Activated T-cell treated with anti-CD3 and anti-CD28 coated beads, Interleukin-2, amount 50 U/mL, for 4 hours (primary cell): ENCODE results near the gene SALL4. TPM values are rescaled to one million over a fixed set of nuclear protein-coding genes. Genes with fewer than 3 reads are reported as not detected.
"Not testable (repeated sequence)": the region's sequence is repeated elsewhere in the genome, so short reads cannot be mapped to it uniquely, and the experiment has no call there.

Experiments
- ATAC-seq, 2 donors: fragments of 200-7000 bp; cut with Tn5 transposase; one replicate each; pipeline ENCODE4 v1.10.0; 2021
- DNase-seq: peaks from one replicate; pipeline ENCODE4 v3.0.0-alpha.2; 2020
- H3K27me3 Mint-ChIP-seq: one replicate; pipeline ENCODE4 v1.8.0; 2021; ENCODE audit warnings: low read depth, mixed read lengths
- H3K36me3 Mint-ChIP-seq: one replicate; pipeline ENCODE4 v1.8.0; 2022; ENCODE audit warnings: mixed read lengths; ENCODE audit not compliant: insufficient read depth
- H3K4me1 Mint-ChIP-seq: one replicate; pipeline ENCODE4 v1.8.0; 2021; ENCODE audit warnings: low read depth, mixed read lengths
- H3K4me3 Mint-ChIP-seq: one replicate; pipeline ENCODE4 v1.8.0; 2021; ENCODE audit warnings: mild to moderate bottlenecking, moderate library complexity, mixed read lengths
- H3K9me3 Mint-ChIP-seq: one replicate; pipeline ENCODE4 v1.8.0; 2021; ENCODE audit warnings: mixed read lengths
- total RNA-seq, 3 donors: library from RNA; stranded (reverse); gene quantifications; one replicate each; pipeline ENCODE4 v1.2.1, GENCODE V29; 2021

SALL4 gene
- total RNA-seq, 3 donors from 2014 or later = 0.08 to 0.22 (median 0.15) TPM

- Mint-ChIP-seq H3K27me3 (peaks cover 25% of the 10 kb centered on the region), H3K4me3 (no peak overlapping the region), H3K9me3 (no peaks in the 10 kb centered on the region), H3K4me1 (no peaks in the 10 kb centered on the region), H3K36me3 (no peaks in the 10 kb centered on the region)
- ATAC-seq = no peak
- DNase-seq = no peak
Measured at GRCh38 chr20:51792960-51793359, 9.4 kb downstream of the SALL4 start.

GRCh38 chr20:51791626-51792025, 10.7 kb downstream of the SALL4 start:
- Mint-ChIP-seq H3K4me1 (no peaks in the 10 kb centered on the region), H3K36me3 (no peaks in the 10 kb centered on the region), H3K9me3 (no peaks in the 10 kb centered on the region), H3K27me3 (peaks cover 16% of the 10 kb centered on the region), H3K4me3 (no peak overlapping the region)
- no peak for DNase-seq
- no peak for ATAC-seq

GRCh38 chr20:51790256-51790655, 12.1 kb downstream of the SALL4 start:
- ATAC-seq = no peak
- no peaks in the 10 kb centered on the region for H3K36me3 Mint-ChIP-seq
- H3K4me3 Mint-ChIP-seq = no peak overlapping the region
- H3K27me3 Mint-ChIP-seq = peaks cover 12% of the 10 kb centered on the region
- H3K9me3 Mint-ChIP-seq = no peaks in the 10 kb centered on the region
- no peak for DNase-seq
- H3K4me1 Mint-ChIP-seq = no peaks in the 10 kb centered on the region

GRCh38 chr20:51789434-51789833, 12.9 kb downstream of the SALL4 start:
- ATAC-seq (no peak), DNase-seq (no peak)
- Mint-ChIP-seq H3K4me3 (no peak overlapping the region), H3K27me3 (peaks cover 7% of the 10 kb centered on the region), H3K36me3 (no peaks in the 10 kb centered on the region), H3K4me1 (no peaks in the 10 kb centered on the region), H3K9me3 (no peaks in the 10 kb centered on the region)

GRCh38 chr20:51788822-51789221, 13.5 kb downstream of the SALL4 start:
- no peaks in the 10 kb centered on the region for H3K36me3 Mint-ChIP-seq
- DNase-seq (no peak), ATAC-seq (no peak)
- H3K4me1 Mint-ChIP-seq = no peaks in the 10 kb centered on the region
- H3K27me3 Mint-ChIP-seq = peaks cover 7% of the 10 kb centered on the region
- no peaks in the 10 kb centered on the region for H3K9me3 Mint-ChIP-seq
- no peak overlapping the region for H3K4me3 Mint-ChIP-seq

GRCh38 chr20:51784299-51784698, 18.0 kb downstream of the SALL4 start:
- H3K4me3 Mint-ChIP-seq = no peak overlapping the region
- ATAC-seq = no peak
- no peak for DNase-seq
- no peaks in the 10 kb centered on the region for H3K36me3 Mint-ChIP-seq
- H3K9me3 Mint-ChIP-seq = no peaks in the 10 kb centered on the region
- H3K27me3 Mint-ChIP-seq = no peaks in the 10 kb centered on the region
- no peaks in the 10 kb centered on the region for H3K4me1 Mint-ChIP-seq

- not testable (repeated sequence) for DNase-seq, H3K27me3 Mint-ChIP-seq, ATAC-seq, H3K4me1 Mint-ChIP-seq, H3K9me3 Mint-ChIP-seq, H3K4me3 Mint-ChIP-seq, H3K36me3 Mint-ChIP-seq
Measured at GRCh38 chr20:51778229-51778759, 24.0 kb downstream of the SALL4 start.

- Mint-ChIP-seq H3K4me3 (no peak overlapping the region), H3K9me3 (peaks cover 4% of the 10 kb centered on the region), H3K27me3 (peaks cover 11% of the 10 kb centered on the region), H3K4me1 (no peaks in the 10 kb centered on the region), H3K36me3 (no peaks in the 10 kb centered on the region)
- DNase-seq (no peak), ATAC-seq (no peak)
Measured at GRCh38 chr20:51775241-51775640, 27.1 kb downstream of the SALL4 start.

- DNase-seq (no peak), ATAC-seq (no peak)
- Mint-ChIP-seq H3K27me3 (peaks cover 30% of the 10 kb centered on the region), H3K9me3 (no peaks in the 10 kb centered on the region), H3K36me3 (no peaks in the 10 kb centered on the region), H3K4me3 (no peak overlapping the region), H3K4me1 (peaks cover 9% of the 10 kb centered on the region)
Measured at GRCh38 chr20:51772236-51772635, 30.1 kb downstream of the SALL4 start.

GRCh38 chr20:51769976-51770615, 32.2 kb downstream of the SALL4 start:
- ATAC-seq = no peak
- H3K36me3 Mint-ChIP-seq = no peaks in the 10 kb centered on the region
- peaks cover 39% of the 10 kb centered on the region for H3K27me3 Mint-ChIP-seq
- H3K4me1 Mint-ChIP-seq = peaks cover 12% of the 10 kb centered on the region
- H3K9me3 Mint-ChIP-seq = no peaks in the 10 kb centered on the region
- no peak for DNase-seq
- H3K4me3 Mint-ChIP-seq = no peak overlapping the region

- Mint-ChIP-seq H3K27me3 (peaks cover 39% of the 10 kb centered on the region), H3K4me3 (peak overlapping the region; percentile 57), H3K36me3 (no peaks in the 10 kb centered on the region), H3K4me1 (peaks cover 12% of the 10 kb centered on the region), H3K9me3 (no peaks in the 10 kb centered on the region)
- peak in 1 of 2 donors; percentile 44 for ATAC-seq
- DNase-seq = no peak
Measured at GRCh38 chr20:51768759-51769517, 33.4 kb downstream of the SALL4 start.

- H3K36me3 Mint-ChIP-seq = no peaks in the 10 kb centered on the region
Measured at GRCh38 chr20:51767867-51768758, 34.2 kb downstream of the SALL4 start, which contains the start of gene ATP9A. ATP9A (minus strand) TSS chr20:51768390; CDS start chr20:51768369, 21 bp downstream.

GRCh38 chr20:51766994-51767866, 35.1 kb downstream of the SALL4 start:
- no peaks in the 10 kb centered on the region for H3K9me3 Mint-ChIP-seq
- H3K4me3 Mint-ChIP-seq = peak overlapping the region; percentile 62
- H3K27me3 Mint-ChIP-seq = peaks cover 34% of the 10 kb centered on the region
- peak; percentile 23 for DNase-seq
- ATAC-seq = peak; percentile 78 to 84
- peaks cover 12% of the 10 kb centered on the region for H3K4me1 Mint-ChIP-seq
- H3K36me3 Mint-ChIP-seq = no peaks in the 10 kb centered on the region

More at GRCh38 chr20:51767867-51768758, 34.2 kb downstream of the SALL4 start, which contains the start of gene ATP9A:
- DNase-seq (no peak), ATAC-seq (peak in 1 of 2 donors; percentile 2)
- H3K9me3 Mint-ChIP-seq = no peaks in the 10 kb centered on the region
- peaks cover 12% of the 10 kb centered on the region for H3K4me1 Mint-ChIP-seq
- peaks cover 34% of the 10 kb centered on the region for H3K27me3 Mint-ChIP-seq
- H3K4me3 Mint-ChIP-seq = peak within 1 kb of the TSS; percentile 62
